KG1 (cell line): ENCODE results near the gene CT47A7.
"Not testable (repeated sequence)": the region's sequence is repeated elsewhere in the genome, so short reads cannot be mapped to it uniquely, and the experiment has no call there.

ENCODE experiments used
- DNase-seq: peaks from one replicate; lab custom pipeline; 2025; lab: John Stamatoyannopoulos, UW

CT47A7 gene

GRCh38 chrX:120956500-120956899 lies at the start of gene CT47A7:
Gene CT47A7 (minus strand): TSS chrX:120956600. CDS start chrX:120956345, 255 bp downstream.
- not testable (repeated sequence) for DNase-seq

- no peak for DNase-seq
Measured at GRCh38 chrX:121000589-121000988, 44.2 kb upstream of the CT47A7 start.

- no peak for DNase-seq
Measured at GRCh38 chrX:120999413-120999812, 43.0 kb upstream of the CT47A7 start.

GRCh38 chrX:120985660-120986059 lies 29.3 kb upstream of the CT47A7 start, which contains the start of gene CT47A1:
Gene CT47A1 (minus strand): TSS chrX:120985760. CDS start chrX:120985529, 231 bp downstream.
- not testable (repeated sequence) for DNase-seq
